HEK293 (cell line): ENCODE data around the gene KIF26B.

Experiments
- CTCF ChIP-seq: fragments of 450-650 bp; formaldehyde crosslinking; IDR thresholded peaks from 2 replicates; pipeline ENCODE4 v1.5.1; 2016; ENCODE audit warnings: missing biosample characterization, missing genetic modification characterization
- HOXC10 ChIP-seq: sonication (generic); formaldehyde crosslinking; IDR thresholded peaks from 2 replicates; pipeline ENCODE4 v1.8.1; 2023; ENCODE audit warnings: mild to moderate bottlenecking, missing genetic modification reagents
- MYNN ChIP-seq: fragments of 450-650 bp; formaldehyde crosslinking; IDR thresholded peaks from 2 replicates; pipeline ENCODE4 v1.5.1; 2016; ENCODE audit warnings: missing biosample characterization, missing genetic modification characterization, borderline replicate concordance
- PBX3 ChIP-seq: sonication (generic); formaldehyde crosslinking; IDR thresholded peaks from 2 replicates; pipeline ENCODE4 v1.8.1; 2022; ENCODE audit warnings: mild to moderate bottlenecking, moderate library complexity, missing genetic modification reagents
- SCRT1 ChIP-seq: fragments of 450-650 bp; formaldehyde crosslinking; IDR thresholded peaks from 2 replicates; pipeline ENCODE4 v1.5.1; 2016; ENCODE audit warnings: missing biosample characterization, missing genetic modification characterization, borderline replicate concordance
- TCF7L2 ChIP-seq: IDR thresholded peaks from 2 replicates; pipeline ENCODE4 v1.6.1; 2011; ENCODE audit warnings: low read depth, mild to moderate bottlenecking, inconsistent platforms, low read length, moderate library complexity, borderline replicate concordance
- ZBTB49 ChIP-seq: fragments of 450-650 bp; formaldehyde crosslinking; IDR thresholded peaks from 2 replicates; pipeline ENCODE4 v1.5.1; 2016; ENCODE audit warnings: missing biosample characterization, missing genetic modification characterization, low read depth
- ZNF121 ChIP-seq: fragments of 450-650 bp; formaldehyde crosslinking; IDR thresholded peaks from 2 replicates; pipeline ENCODE4 v1.5.1; 2016; ENCODE audit warnings: missing biosample characterization, missing genetic modification characterization
- ZNF629 ChIP-seq: fragments of 450-650 bp; formaldehyde crosslinking; IDR thresholded peaks from 2 replicates; pipeline ENCODE4 v1.5.1; 2017; ENCODE audit warnings: missing biosample characterization, missing genetic modification characterization
- ZNF747 ChIP-seq: fragments of 450-650 bp; formaldehyde crosslinking; IDR thresholded peaks from 2 replicates; pipeline ENCODE4 v1.5.1; 2016; ENCODE audit warnings: missing biosample characterization, missing genetic modification characterization
- ZNF76 ChIP-seq: fragments of 450-650 bp; formaldehyde crosslinking; IDR thresholded peaks from 2 replicates; pipeline ENCODE4; 2016; ENCODE audit warnings: low read depth, missing biosample characterization, missing genetic modification characterization, borderline replicate concordance
- ZSCAN18 ChIP-seq: fragments of 450-650 bp; formaldehyde crosslinking; IDR thresholded peaks from 2 replicates; pipeline ENCODE4 v1.5.1; 2016; ENCODE audit warnings: missing biosample characterization, missing genetic modification characterization
- ZSCAN23 ChIP-seq: fragments of 450-650 bp; formaldehyde crosslinking; IDR thresholded peaks from 2 replicates; pipeline ENCODE4 v1.5.1; 2016; ENCODE audit warnings: missing biosample characterization, missing genetic modification characterization
- ZSCAN5A ChIP-seq: fragments of 450-650 bp; formaldehyde crosslinking; IDR thresholded peaks from 2 replicates; pipeline ENCODE4 v1.5.1; 2016; ENCODE audit warnings: missing biosample characterization, missing genetic modification characterization

- no peak for TF ChIP-seq ZNF629
- TF ChIP-seq CTCF (tag by site-specific recombination), result no peak
- TF ChIP-seq ZNF76 (tag by site-specific recombination), result no peak
- TF ChIP-seq HOXC10 (CRISPR knock-in tag), result no peak
- no peak for TF ChIP-seq TCF7L2
- no peak for TF ChIP-seq ZNF121 (tag by site-specific recombination)
- TF ChIP-seq ZSCAN18 (tag by site-specific recombination), result no peak
- TF ChIP-seq ZBTB49 (tag by site-specific recombination), result no peak
- no peak for TF ChIP-seq ZSCAN5A (tag by site-specific recombination)
- TF ChIP-seq ZNF747 (tag by site-specific recombination), result no peak
- TF ChIP-seq PBX3 (CRISPR knock-in tag), result no peak
- TF ChIP-seq ZSCAN23, result no peak
- no peak for TF ChIP-seq MYNN (tag by site-specific recombination)
- no peak for TF ChIP-seq SCRT1 (tag by site-specific recombination)
Measured at GRCh38 chr1:245704341-245704740, 549.6 kb downstream of the KIF26B start.
